Sigmoid colon (tissue), 7 donors: ENCODE measurements around the gene FBLN2. TPM values are rescaled to one million over a fixed set of nuclear protein-coding genes. Genes with fewer than 3 reads are reported as not detected.
A peak's percentile ranks its signal among the peaks of the same experiment; 100 is the strongest.

Experiments
- DNase-seq: peaks from one replicate; pipeline ENCODE4 v3.0.0-alpha.2; 2019
- H3K27ac ChIP-seq, 4 donors: fragments of 200-600 bp; sonication (generic); one replicate each; pipeline ENCODE4 v1.5.1; 2016 to 2019; ENCODE audit warnings: mild to moderate bottlenecking in 1 of 4
- H3K27me3 ChIP-seq, 3 donors: fragments of 200-600 bp; sonication (generic); one replicate each; pipeline ENCODE4 v1.5.1; 2019; ENCODE audit warnings: mild to moderate bottlenecking in 1 of 3
- H3K36me3 ChIP-seq, 4 donors: fragments of 200-600 bp; sonication (generic); one replicate each; pipeline ENCODE4 v1.5.1; 2016 to 2019
- H3K4me1 ChIP-seq, 4 donors: fragments of 200-600 bp; sonication (generic); one replicate each; pipeline ENCODE4 v1.5.1; 2017 to 2019
- H3K4me3 ChIP-seq, 4 donors: fragments of 200-600 bp; sonication (generic); one replicate each; pipeline ENCODE4 v1.5.1; 2017 to 2019; ENCODE audit warnings: mild to moderate bottlenecking in 2 of 4, moderate library complexity in 1 of 4
- H3K9me3 ChIP-seq, 4 donors: fragments of 200-600 bp in 3 of 4; sonication (generic) in 3 of 4; one replicate each; pipeline versions ENCODE4 v1.5.1 to v1.6.1; 2013 to 2019
- CTCF ChIP-seq, 4 experiments: fragments of 450-650 bp in 3 of 4; fragments of 200-600 bp in 1 of 4; IDR thresholded peaks; one replicate each; pipeline ENCODE4 v1.5.1; 2016 to 2019; ENCODE audit warnings: antibody characterized with exemption in 4 of 4, mild to moderate bottlenecking in 3 of 4, moderate library complexity in 2 of 4
- EP300 ChIP-seq, 4 donors: sonication (generic); formaldehyde crosslinking; IDR thresholded peaks; one replicate each; pipeline ENCODE4 v1.6.1; 2017; ENCODE audit warnings: antibody characterized with exemption in 4 of 4
- POLR2A ChIP-seq, 2 donors: fragments of 450-650 bp; IDR thresholded peaks; one replicate each; pipeline ENCODE4 v1.6.1; 2016; ENCODE audit warnings: antibody characterized with exemption in 2 of 2, mild to moderate bottlenecking in 2 of 2, moderate library complexity in 2 of 2
- POLR2AphosphoS5 ChIP-seq, 4 donors: sonication (generic); formaldehyde crosslinking; IDR thresholded peaks; one replicate each; pipeline ENCODE4 v1.6.1; 2017; ENCODE audit warnings: antibody characterized with exemption in 4 of 4
- WGBS, 2 donors: extraction: QIAGEN DNeasy Blood & Tissue Kit; methylation state at CpG; one replicate each; pipeline ENCODE4 v1.1.7; 2013; 5-methylcytosine and 5-hydroxymethylcytosine counted together
- intact Hi-C: fragments of 100-400 bp; cut with DNase I; formaldehyde crosslinking; loops from one replicate; pipeline ENCODE4 v1.15.1; 2023
- polyA plus RNA-seq, 3 donors: library from polyadenylated mRNA; stranded (reverse); fragments of 200-250 nt; gene quantifications; one replicate each; pipeline ENCODE4 v1.2.3, GENCODE V29; 2013
- total RNA-seq, 4 donors: library from RNA; depleted of rRNA; stranded (reverse); fragments of >200 nt; gene quantifications; one replicate each; pipeline ENCODE4 v1.1.0, GENCODE V29; 2016
- donor health status: healthy with polysubstance abuse.
- donor health status: Bipolar disorder and iron deficiency.
- donor health status: healthy.

The FBLN2 gene
- total and polyA plus RNA-seq, 7 donors: 1.2 to 134 (median 18.7) TPM

- intact Hi-C loops: no loop called here
- DNase-seq: no peak
- no peaks in the 10 kb centered on the region for H3K36me3 ChIP-seq
- peaks cover 0 to 11% (median 3%) of the 10 kb centered on the region in 4 donors for H3K4me1 ChIP-seq
- no peaks in the 10 kb centered on the region for H3K27me3 ChIP-seq
- WGBS, 2 donors: 83 to 86% methylated on average over 10 of the region's 10 CpGs
- no peak overlapping the region for H3K4me3 ChIP-seq
- TF ChIP-seq POLR2AphosphoS5 (IDR thresholded peaks at IDR 0.05) (no peak), POLR2A (IDR thresholded peaks at IDR 0.05) (no peak), CTCF (IDR thresholded peaks at IDR 0.05) (no peak)
- H3K9me3 ChIP-seq: no peaks in the 10 kb centered on the region
- peak overlapping the region in 2 of 4 donors; percentile 47 to 66 for H3K27ac ChIP-seq
Measured at GRCh38 chr3:13524979-13525669, 23.8 kb upstream of the FBLN2 start.

GRCh38 chr3:13525827-13526625, 22.9 kb upstream of the FBLN2 start:
- Histone ChIP-seq H3K9me3 (no peaks in the 10 kb centered on the region), H3K27me3 (no peaks in the 10 kb centered on the region), H3K4me1 (peaks cover 0 to 11% (median 3%) of the 10 kb centered on the region in 4 donors), H3K4me3 (no peak overlapping the region), H3K27ac (peak overlapping the region; percentile 29 to 66 (median 47)), H3K36me3 (no peaks in the 10 kb centered on the region)
- WGBS, 2 donors: 79 to 83% methylated on average over 20 of the region's 20 CpGs
- no peak for DNase-seq
- no peak for TF ChIP-seq CTCF (IDR thresholded peaks at IDR 0.05)
- TF ChIP-seq EP300 (IDR thresholded peaks at IDR 0.05): no peak
- no peak for TF ChIP-seq POLR2AphosphoS5 (IDR thresholded peaks at IDR 0.05)
- TF ChIP-seq POLR2A (IDR thresholded peaks at IDR 0.05): no peak
- intact Hi-C loops: no loop called here

- TF ChIP-seq CTCF (IDR thresholded peaks at IDR 0.05): no peak
- no peak for TF ChIP-seq POLR2A (IDR thresholded peaks at IDR 0.05)
- no peak for TF ChIP-seq POLR2AphosphoS5 (IDR thresholded peaks at IDR 0.05)
- TF ChIP-seq EP300 (IDR thresholded peaks at IDR 0.05): no peak
- H3K4me1 ChIP-seq: peaks cover 0 to 11% (median 3%) of the 10 kb centered on the region in 4 donors
- 77 to 83% methylated on average over 5 of the region's 5 CpGs for WGBS, 2 donors
- no peaks in the 10 kb centered on the region for H3K36me3 ChIP-seq
- no peaks in the 10 kb centered on the region for H3K27me3 ChIP-seq
- H3K4me3 ChIP-seq: no peak overlapping the region
- DNase-seq: no peak
- peak overlapping the region in 3 of 4 donors; percentile 29 to 66 (median 47) for H3K27ac ChIP-seq
- intact Hi-C loops: no loop called here
- H3K9me3 ChIP-seq: no peaks in the 10 kb centered on the region
Measured at GRCh38 chr3:13526626-13526949, 22.3 kb upstream of the FBLN2 start.

GRCh38 chr3:13528217-13528867, 20.6 kb upstream of the FBLN2 start:
- TF ChIP-seq CTCF (IDR thresholded peaks at IDR 0.05): no peak
- TF ChIP-seq EP300 (IDR thresholded peaks at IDR 0.05): no peak
- TF ChIP-seq POLR2AphosphoS5 (IDR thresholded peaks at IDR 0.05): no peak
- TF ChIP-seq POLR2A (IDR thresholded peaks at IDR 0.05): no peak
- Histone ChIP-seq H3K27me3 (no peaks in the 10 kb centered on the region), H3K36me3 (no peaks in the 10 kb centered on the region), H3K4me1 (peaks cover 0 to 11% (median 3%) of the 10 kb centered on the region in 4 donors), H3K27ac (no peak overlapping the region), H3K4me3 (no peak overlapping the region), H3K9me3 (no peaks in the 10 kb centered on the region)
- intact Hi-C loops: no loop called here
- 64 to 75% methylated on average over 11 of the region's 11 CpGs for WGBS, 2 donors
- DNase-seq: no peak
